ENCODE results near the gene AKR1E2. TPM values are rescaled to one million over a fixed set of nuclear protein-coding genes. Genes with fewer than 3 reads are reported as not detected.
A peak's percentile ranks its signal among the peaks of the same experiment; 100 is the strongest.

AKR1E2 gene
- 3.3 TPM for polyA plus RNA-seq (ENCODE audit: insufficient read length)

GRCh38 chr10:4825868-4826791 lies at the start of gene AKR1E2:
Gene AKR1E2, plus strand, starts transcription at chr10:4826207. Its CDS starts 118 bp downstream, at chr10:4826325.
- DNase-seq (ENCODE audit: low read depth), result peak; percentile 34

- no peak for DNase-seq (ENCODE audit: low read depth)
Observed at GRCh38 chr10:4776234-4776638, 49.8 kb upstream of the AKR1E2 start.

- no peak for DNase-seq (ENCODE audit: low read depth)
Observed at GRCh38 chr10:4778761-4779160, 47.2 kb upstream of the AKR1E2 start.

- DNase-seq (ENCODE audit: low read depth), result no peak
Observed at GRCh38 chr10:4780091-4780490, 45.9 kb upstream of the AKR1E2 start.

DNA sequence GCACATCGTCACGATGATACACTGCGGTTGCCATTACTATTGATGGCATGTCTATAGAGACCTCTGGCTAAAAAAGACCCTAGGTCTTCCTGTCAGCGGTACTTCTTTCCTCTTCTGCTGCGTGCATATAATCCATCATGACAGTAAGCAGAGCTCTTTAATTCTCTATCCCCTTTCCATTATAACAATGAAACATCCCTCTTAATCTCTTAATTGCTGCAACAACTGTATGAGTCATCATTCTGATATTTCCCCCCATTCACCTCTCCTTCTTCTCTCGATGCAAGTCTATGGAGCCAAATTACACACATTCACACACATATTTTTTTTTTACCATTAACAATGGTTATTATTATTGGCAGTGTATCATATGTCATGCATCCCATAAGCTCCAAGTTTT lies 45.2 kb upstream of the AKR1E2 start:
- no peak for DNase-seq (ENCODE audit: low read depth)

- DNase-seq (ENCODE audit: low read depth), result no peak
Observed at GRCh38 chr10:4781955-4782354, 44.1 kb upstream of the AKR1E2 start.

DNA sequence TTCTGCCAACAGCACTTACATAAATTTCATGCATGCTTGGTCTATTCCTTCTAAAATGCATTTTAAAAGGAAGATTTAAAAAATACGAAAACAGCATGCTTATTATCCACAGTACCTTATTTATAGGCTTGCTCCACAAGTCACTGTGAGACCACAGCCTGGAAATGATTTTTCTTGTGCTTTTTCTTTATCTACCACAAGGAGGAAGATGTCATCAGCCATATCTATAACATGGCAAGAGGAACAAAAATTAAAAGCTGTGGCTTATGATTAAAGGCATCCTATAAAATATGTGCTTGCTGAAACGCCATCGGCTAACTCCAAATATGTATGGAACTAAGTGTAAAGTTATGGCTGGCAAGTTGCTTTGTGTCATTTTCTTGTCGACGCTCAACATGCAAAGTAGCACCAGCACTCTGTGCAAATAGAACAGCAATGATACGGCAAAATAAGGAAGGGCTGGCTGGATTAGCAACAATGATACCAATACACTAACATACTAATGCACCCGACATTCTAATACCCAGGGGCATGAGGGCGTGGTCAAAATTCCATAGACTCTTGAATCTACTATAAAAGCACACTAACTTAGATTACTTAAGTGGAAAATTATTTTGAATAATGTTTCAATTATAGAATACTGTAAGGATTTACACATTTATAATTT lies 41.2 kb upstream of the AKR1E2 start:
- no peak for DNase-seq (ENCODE audit: low read depth)

- DNase-seq (ENCODE audit: low read depth), result no peak
Observed at GRCh38 chr10:4786043-4786839, 39.8 kb upstream of the AKR1E2 start.

DNA sequence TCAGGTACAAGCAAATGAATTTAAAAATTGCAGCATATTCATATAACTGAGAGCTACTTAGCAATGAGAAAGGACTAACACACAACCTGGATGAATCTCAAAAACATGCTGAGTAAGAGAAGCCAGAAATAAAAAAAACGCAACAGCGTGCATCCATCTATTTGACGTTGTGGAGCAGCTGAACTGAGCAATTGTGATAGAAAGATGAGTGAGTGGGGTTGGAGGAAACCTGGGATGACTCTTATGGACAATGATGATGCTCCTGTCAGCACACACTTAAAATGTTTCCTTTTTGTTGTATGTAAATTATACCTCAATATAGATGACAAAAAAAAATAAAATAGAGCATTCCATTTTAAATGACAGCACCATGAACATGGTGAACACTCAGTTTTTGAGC lies 36.0 kb upstream of the AKR1E2 start:
- no peak for DNase-seq (ENCODE audit: low read depth)

- no peak for DNase-seq (ENCODE audit: low read depth)
Observed at GRCh38 chr10:4790922-4791321, 35.1 kb upstream of the AKR1E2 start.

DNA sequence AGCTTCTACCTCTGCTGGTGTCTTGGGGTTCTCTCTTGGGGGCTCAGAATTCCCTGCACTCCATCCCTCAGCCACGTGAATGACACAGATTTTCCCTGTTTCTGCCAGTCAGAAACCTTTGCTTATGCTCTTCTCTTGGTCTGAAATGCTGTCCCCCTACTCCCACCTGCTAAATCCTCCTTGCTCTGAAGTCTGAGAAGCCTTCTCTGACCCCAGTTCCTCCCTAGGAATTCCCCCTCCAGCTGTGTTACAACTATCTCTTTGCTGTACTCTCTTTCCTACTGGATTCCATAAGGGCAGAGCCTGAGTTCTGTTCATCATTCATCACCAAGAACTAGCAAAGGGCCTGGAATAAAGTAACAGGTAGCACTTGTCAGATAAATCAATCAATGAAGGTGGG lies 33.6 kb upstream of the AKR1E2 start:
- DNase-seq (ENCODE audit: low read depth), result no peak

DNA sequence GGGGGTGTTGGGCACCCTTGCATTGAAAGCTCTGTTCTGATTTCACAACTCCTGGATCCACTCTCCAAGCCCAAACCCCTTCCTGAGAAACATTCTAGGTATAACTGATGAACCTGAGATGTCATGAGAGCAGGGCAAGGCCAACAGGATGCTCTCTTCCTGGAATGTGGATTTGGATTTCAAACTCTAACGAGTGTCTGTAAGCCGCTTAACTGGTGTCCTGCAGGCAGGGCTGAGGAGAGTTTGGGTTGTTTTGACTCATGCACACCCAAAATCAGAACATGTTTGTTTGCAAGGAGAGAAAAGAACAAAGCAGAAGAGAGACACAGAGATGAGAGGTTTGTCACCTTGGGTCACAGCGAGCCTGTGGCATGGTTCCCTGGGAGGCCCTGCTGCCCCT lies 24.6 kb upstream of the AKR1E2 start:
- no peak for DNase-seq (ENCODE audit: low read depth)

DNA sequence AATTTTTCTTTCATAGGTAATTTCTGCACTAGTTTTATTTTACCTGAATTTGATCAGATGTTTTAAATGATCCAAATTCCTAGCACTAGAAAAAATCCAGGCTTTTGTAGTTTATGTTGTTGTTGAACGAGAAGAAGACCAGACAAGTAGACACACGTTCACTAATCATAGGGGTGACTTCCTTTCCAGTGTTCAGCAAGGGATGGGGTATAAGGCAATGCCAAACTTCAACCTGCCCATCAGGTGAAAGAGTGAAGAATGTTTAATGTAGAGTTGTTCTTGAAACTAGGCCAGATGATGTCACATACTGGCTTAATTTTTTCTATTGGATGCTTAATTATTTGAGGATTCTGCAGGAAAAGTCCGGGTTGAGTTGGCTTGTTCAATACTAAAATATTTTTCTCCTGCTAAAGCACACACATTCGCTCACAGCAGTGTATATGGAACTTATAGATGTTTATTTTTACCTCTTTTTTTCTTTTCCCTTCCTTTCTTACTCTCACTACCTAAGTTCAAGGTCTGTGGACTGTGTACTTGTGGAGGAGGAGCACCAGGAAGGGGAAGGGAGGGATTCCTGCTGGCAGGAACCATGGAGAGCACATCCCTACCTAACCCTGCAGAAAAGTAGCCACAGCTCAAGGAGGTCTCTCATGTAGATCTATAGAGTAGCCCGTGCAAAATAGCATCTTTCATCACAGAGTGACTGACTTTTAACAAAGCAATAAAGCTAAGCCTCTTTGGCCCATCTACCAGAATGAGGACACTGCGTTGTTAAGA lies 23.1 kb upstream of the AKR1E2 start:
- DNase-seq (ENCODE audit: low read depth), result no peak

DNA sequence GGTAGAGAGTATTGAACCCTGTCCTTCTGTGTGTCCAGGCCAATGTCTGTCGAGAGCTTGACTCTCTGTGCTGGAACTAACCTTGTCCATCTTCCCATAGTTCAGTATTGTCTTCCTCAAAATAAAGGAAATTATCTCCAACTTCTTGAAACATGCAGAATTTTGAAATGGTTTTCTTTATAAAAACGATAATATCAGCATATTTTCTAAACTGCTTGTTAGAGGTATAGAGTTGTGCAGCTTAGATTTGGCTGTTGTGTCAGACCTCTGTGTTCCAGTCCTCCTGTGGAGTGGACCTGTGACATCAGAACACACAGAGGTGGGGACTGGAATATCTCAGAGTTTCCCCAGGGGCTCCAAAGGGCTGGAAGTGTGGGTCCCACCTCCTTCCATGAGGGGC lies 22.2 kb upstream of the AKR1E2 start:
- DNase-seq (ENCODE audit: low read depth), result no peak

- no peak for DNase-seq (ENCODE audit: low read depth)
Observed at GRCh38 chr10:4804465-4804864, 21.5 kb upstream of the AKR1E2 start.

- no peak for DNase-seq (ENCODE audit: low read depth)
Observed at GRCh38 chr10:4806534-4806933, 19.5 kb upstream of the AKR1E2 start.

DNA sequence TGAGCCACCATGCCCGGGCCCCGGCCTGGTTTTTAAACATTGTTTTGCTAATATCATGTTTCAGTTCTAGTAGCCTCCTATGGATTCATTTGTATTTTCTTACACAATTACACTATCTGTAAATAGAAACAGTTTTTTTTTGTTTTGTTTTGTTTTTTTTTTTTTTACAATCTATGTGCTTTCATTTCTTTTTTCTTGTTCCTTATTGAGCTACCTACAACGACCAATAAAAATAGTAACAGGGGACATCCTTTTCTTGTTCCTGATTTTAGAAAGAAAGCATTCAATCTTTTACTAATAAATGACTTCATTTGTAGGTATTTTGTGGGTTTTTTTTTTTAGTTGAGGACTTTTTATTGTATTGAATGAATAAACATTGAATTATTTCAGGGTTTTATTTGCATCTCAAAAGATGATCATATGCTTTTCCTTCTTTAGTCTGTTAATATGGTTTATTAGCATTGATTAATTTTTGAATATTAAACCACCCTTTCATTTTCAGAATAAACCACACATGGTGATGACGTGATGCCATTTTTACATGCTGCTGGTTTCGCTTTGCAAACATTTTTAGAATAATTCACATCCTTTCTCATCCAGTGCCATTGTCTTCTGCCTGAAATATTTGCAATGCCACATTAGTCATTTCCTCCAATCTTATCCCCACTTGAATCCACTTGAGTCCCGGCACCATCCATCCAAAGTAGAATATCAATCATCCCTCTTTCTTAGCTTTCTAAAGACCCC lies 18.1 kb upstream of the AKR1E2 start:
- no peak for DNase-seq (ENCODE audit: low read depth)

DNA sequence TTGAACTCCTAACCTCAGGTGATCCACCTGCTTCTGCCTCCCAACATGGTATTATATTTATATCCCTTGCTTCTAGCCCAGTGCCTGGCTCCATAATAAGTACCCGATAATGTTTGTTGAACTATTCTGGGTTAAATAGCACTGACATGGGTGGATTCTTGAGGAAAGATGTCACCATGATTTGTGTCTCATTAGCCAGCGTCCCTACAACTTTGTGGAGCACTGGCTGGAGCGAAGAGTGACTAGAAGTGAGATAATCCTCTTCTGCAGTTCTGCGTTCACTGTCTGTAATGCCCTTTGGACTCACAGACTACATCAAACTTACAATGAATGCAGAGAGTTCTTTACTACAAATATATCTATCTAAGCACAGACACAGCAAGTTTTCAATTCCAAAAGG lies 16.9 kb upstream of the AKR1E2 start:
- DNase-seq (ENCODE audit: low read depth), result no peak

DNA sequence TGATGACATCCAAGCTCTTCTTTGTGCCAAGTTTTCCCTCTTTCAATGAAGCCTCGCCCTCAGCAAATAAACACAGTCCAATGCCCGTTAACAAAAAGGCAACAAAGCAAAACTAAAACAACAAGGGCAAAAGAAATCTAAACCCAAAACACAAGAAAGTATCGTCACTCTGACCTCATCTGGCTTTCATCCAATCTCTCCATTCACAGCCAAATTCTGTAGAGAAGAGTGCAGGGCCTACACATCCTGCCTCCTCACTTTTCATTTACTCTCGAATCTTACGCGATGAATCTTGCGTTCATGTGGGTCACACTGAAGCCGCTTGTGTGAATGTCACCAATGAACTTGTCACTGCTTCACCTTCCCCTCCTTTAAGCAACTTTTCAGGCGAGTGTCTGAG lies 15.9 kb upstream of the AKR1E2 start:
- no peak for DNase-seq (ENCODE audit: low read depth)

DNA sequence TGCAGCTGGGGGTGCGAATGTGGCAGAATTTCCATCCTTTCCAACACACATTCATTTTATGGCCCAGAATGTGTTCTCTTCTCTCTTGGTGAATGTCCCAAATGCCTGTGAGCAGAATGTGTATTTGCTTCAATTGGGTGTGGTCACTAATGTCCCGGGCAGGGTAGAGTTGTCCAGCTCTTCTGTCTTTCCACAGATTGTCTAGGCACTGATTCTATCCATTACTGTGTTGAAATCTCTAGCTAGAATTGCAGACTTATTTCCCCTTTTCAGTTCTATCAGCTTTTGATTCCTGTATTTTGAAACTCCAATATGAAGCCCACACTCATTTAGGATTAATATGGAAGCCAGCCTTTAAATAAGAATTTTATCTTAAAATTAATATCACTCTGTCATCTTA lies 14.0 kb upstream of the AKR1E2 start:
- no peak for DNase-seq (ENCODE audit: low read depth)

GRCh38 chr10:4813023-4813422 lies 13.0 kb upstream of the AKR1E2 start:
- no peak for DNase-seq (ENCODE audit: low read depth)

Measured in forelimb muscle (tissue), 1 donor.